ENCODE measurements around the gene MYLK4.

DNA sequence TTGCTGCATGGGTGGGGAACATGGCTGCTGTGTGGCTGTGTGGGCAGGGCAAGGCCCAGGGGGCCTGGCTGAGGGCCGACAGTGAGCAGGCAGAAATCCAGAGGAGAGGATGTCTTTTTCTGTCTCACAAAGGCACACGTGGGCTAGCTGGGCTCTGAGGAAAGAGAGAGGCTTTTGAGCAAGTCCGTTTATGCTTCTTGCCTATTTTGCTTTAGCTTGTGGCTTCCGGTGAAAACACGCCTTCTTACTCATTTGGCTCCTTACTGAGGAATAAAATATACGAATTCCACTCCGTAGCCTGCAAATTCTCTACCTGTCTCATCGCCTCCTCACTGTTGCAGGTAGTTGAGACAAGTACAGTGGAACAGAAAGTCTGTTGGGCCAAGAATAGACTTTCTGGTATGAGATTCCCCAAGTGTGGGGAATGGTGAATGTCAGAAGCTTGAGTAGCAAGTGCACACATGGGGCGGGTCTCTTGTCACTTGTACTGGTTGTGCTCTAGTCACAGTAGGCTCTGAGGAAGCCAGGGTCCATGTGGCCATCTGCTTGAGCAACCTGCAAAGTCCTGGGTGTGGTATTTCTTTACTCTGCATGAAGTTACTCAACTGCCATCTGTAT, 42.9 kb upstream of the MYLK4 start:
- TF ChIP-seq, protein P1, sequence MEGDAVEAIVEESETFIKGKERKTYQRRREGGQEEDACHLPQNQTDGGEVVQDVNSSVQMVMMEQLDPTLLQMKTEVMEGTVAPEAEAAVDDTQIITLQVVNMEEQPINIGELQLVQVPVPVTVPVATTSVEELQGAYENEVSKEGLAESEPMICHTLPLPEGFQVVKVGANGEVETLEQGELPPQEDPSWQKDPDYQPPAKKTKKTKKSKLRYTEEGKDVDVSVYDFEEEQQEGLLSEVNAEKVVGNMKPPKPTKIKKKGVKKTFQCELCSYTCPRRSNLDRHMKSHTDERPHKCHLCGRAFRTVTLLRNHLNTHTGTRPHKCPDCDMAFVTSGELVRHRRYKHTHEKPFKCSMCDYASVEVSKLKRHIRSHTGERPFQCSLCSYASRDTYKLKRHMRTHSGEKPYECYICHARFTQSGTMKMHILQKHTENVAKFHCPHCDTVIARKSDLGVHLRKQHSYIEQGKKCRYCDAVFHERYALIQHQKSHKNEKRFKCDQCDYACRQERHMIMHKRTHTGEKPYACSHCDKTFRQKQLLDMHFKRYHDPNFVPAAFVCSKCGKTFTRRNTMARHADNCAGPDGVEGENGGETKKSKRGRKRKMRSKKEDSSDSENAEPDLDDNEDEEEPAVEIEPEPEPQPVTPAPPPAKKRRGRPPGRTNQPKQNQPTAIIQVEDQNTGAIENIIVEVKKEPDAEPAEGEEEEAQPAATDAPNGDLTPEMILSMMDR (IDR thresholded peaks at IDR 0.05), result no peak
- TF ChIP-seq, protein P2, sequence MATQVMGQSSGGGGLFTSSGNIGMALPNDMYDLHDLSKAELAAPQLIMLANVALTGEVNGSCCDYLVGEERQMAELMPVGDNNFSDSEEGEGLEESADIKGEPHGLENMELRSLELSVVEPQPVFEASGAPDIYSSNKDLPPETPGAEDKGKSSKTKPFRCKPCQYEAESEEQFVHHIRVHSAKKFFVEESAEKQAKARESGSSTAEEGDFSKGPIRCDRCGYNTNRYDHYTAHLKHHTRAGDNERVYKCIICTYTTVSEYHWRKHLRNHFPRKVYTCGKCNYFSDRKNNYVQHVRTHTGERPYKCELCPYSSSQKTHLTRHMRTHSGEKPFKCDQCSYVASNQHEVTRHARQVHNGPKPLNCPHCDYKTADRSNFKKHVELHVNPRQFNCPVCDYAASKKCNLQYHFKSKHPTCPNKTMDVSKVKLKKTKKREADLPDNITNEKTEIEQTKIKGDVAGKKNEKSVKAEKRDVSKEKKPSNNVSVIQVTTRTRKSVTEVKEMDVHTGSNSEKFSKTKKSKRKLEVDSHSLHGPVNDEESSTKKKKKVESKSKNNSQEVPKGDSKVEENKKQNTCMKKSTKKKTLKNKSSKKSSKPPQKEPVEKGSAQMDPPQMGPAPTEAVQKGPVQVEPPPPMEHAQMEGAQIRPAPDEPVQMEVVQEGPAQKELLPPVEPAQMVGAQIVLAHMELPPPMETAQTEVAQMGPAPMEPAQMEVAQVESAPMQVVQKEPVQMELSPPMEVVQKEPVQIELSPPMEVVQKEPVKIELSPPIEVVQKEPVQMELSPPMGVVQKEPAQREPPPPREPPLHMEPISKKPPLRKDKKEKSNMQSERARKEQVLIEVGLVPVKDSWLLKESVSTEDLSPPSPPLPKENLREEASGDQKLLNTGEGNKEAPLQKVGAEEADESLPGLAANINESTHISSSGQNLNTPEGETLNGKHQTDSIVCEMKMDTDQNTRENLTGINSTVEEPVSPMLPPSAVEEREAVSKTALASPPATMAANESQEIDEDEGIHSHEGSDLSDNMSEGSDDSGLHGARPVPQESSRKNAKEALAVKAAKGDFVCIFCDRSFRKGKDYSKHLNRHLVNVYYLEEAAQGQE (IDR thresholded peaks at IDR 0.05; ENCODE audit: insufficient read depth in 1 of 2, low read depth in 2 of 2, low read length in 1 of 2), result no peak
- TF ChIP-seq TCF7L2 (IDR thresholded peaks at IDR 0.05; ENCODE audit: low read depth, low read length), result no peak
- no peak for TF ChIP-seq POLR2AphosphoS5 (IDR thresholded peaks at IDR 0.05; ENCODE audit: low read depth, low read length)

All from Panc1 (cell line).